Breast epithelium (tissue), 3 donors: ENCODE results near the gene PPIG.

Experiments used
- POLR2A ChIP-seq: fragments of 450-650 bp; IDR thresholded peaks from one replicate; pipeline ENCODE4 v1.6.1; 2016; ENCODE audit warnings: antibody characterized with exemption, mild to moderate bottlenecking, moderate library complexity
- POLR2AphosphoS5 ChIP-seq, 3 donors: sonication (generic); formaldehyde crosslinking; IDR thresholded peaks; one replicate each; pipeline ENCODE4 v1.6.1; 2017; ENCODE audit warnings: antibody characterized with exemption in 3 of 3
- TF ChIP-seq, protein P1 (sequence below), 3 donors: fragments of 450-650 bp; IDR thresholded peaks; one replicate each; pipeline ENCODE4 v1.5.1; 2016 to 2017; ENCODE audit warnings: antibody characterized with exemption in 3 of 3, mild to moderate bottlenecking in 3 of 3, moderate library complexity in 3 of 3

DNA sequence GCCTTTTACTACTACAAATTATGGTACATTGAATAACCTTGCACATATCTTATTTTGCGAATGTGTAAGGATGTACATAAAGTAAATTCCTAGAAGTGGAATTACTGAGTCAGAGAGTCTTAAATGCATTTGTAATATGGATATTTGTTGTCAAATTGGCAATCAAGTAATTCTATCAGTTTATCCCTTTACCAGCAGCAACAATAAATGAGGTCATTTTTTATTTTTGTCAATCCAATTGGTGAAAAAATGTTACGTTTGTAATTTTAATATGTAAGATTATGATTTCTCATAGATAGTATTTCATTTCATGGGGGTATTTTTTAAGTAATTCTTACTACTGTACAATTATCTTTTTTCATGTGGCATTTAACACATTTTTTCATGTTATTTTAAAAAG lies 14.8 kb downstream of the PPIG start:
- TF ChIP-seq POLR2AphosphoS5 (IDR thresholded peaks at IDR 0.05): no peak
- TF ChIP-seq, protein P1, sequence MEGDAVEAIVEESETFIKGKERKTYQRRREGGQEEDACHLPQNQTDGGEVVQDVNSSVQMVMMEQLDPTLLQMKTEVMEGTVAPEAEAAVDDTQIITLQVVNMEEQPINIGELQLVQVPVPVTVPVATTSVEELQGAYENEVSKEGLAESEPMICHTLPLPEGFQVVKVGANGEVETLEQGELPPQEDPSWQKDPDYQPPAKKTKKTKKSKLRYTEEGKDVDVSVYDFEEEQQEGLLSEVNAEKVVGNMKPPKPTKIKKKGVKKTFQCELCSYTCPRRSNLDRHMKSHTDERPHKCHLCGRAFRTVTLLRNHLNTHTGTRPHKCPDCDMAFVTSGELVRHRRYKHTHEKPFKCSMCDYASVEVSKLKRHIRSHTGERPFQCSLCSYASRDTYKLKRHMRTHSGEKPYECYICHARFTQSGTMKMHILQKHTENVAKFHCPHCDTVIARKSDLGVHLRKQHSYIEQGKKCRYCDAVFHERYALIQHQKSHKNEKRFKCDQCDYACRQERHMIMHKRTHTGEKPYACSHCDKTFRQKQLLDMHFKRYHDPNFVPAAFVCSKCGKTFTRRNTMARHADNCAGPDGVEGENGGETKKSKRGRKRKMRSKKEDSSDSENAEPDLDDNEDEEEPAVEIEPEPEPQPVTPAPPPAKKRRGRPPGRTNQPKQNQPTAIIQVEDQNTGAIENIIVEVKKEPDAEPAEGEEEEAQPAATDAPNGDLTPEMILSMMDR (IDR thresholded peaks at IDR 0.05): no peak
- no peak for TF ChIP-seq POLR2A
